GM12875 (cell line): ENCODE measurements around the gene WWTR1.

Source experiments
- H3K4me3 ChIP-seq: one replicate; pipeline ENCODE4 v1.5.1; 2011; ENCODE audit warnings: low read depth, low read length, control low read depth
- CTCF ChIP-seq: IDR thresholded peaks from 2 replicates; pipeline ENCODE4 v1.5.1; 2011; ENCODE audit warnings: low read depth, mild to moderate bottlenecking, control low read depth, inconsistent platforms, low read length, moderate library complexity, borderline replicate concordance; ENCODE audit not compliant: insufficient read depth

Gene WWTR1

GRCh38 chr3:149506540-149506939 is 151.3 kb downstream of the WWTR1 start:
- H3K4me3 ChIP-seq: no peak overlapping the region
- no peak for TF ChIP-seq CTCF

- H3K4me3 ChIP-seq: no peak overlapping the region
- TF ChIP-seq CTCF: no peak
Measured at GRCh38 chr3:149502438-149502837, 155.4 kb downstream of the WWTR1 start.

GRCh38 chr3:149501524-149501923 is 156.3 kb downstream of the WWTR1 start:
- no peak for TF ChIP-seq CTCF
- no peak overlapping the region for H3K4me3 ChIP-seq

GRCh38 chr3:149497966-149498670 is 159.7 kb downstream of the WWTR1 start:
- no peak overlapping the region for H3K4me3 ChIP-seq
- TF ChIP-seq CTCF: no peak

GRCh38 chr3:149496891-149497290 is 160.9 kb downstream of the WWTR1 start:
- no peak overlapping the region for H3K4me3 ChIP-seq
- TF ChIP-seq CTCF: no peak

- no peak overlapping the region for H3K4me3 ChIP-seq
- TF ChIP-seq CTCF: no peak
Measured at GRCh38 chr3:149495581-149496125, 162.2 kb downstream of the WWTR1 start.
